HCT116 (cell line): ENCODE results near the gene ETFA.

Experiments
- CEBPB ChIP-seq: IDR thresholded peaks from 2 replicates; pipeline ENCODE4 v1.6.1; 2012; ENCODE audit warnings: low read depth
- EZH2 ChIP-seq: fragments of 200-600 bp; sonication (generic); IDR thresholded peaks from 2 replicates; pipeline ENCODE4 v1.6.1; 2017; ENCODE audit warnings: antibody characterized with exemption, mixed run types
- EZH2phosphoT487 ChIP-seq: fragments of 200-600 bp; IDR thresholded peaks from 2 replicates; pipeline ENCODE4 v1.6.1; 2018; ENCODE audit warnings: antibody characterized with exemption, borderline replicate concordance
- JUND ChIP-seq: IDR thresholded peaks from 2 replicates; pipeline ENCODE4 v1.6.1; 2012
- POLR2A ChIP-seq: IDR thresholded peaks from 2 replicates; pipeline ENCODE4 v1.7.0; 2011; ENCODE audit warnings: borderline replicate concordance; ENCODE audit not compliant: insufficient read depth, insufficient read length; ENCODE audit errors: extremely low read depth
- POLR2AphosphoS5 ChIP-seq: IDR thresholded peaks from 2 replicates; pipeline ENCODE4 v1.6.1; 2011; ENCODE audit warnings: mild to moderate bottlenecking, low read depth, low read length, moderate library complexity
- RAD21 ChIP-seq: IDR thresholded peaks from 2 replicates; pipeline ENCODE4 v1.6.1; 2012; ENCODE audit warnings: low read depth, mild to moderate bottlenecking
- SIN3A ChIP-seq: IDR thresholded peaks from 2 replicates; pipeline ENCODE4 v1.6.1; 2012; ENCODE audit warnings: low read depth
- SP1 ChIP-seq: IDR thresholded peaks from 2 replicates; pipeline ENCODE4 v1.6.1; 2012; ENCODE audit warnings: low read depth
- SRF ChIP-seq: IDR thresholded peaks from 2 replicates; pipeline ENCODE4 v1.6.1; 2012; ENCODE audit warnings: low read depth
- ZFX ChIP-seq: fragments of 450-650 bp; IDR thresholded peaks from 2 replicates; pipeline ENCODE4 v1.6.1; 2017
- ZNF274 ChIP-seq: fragments of 200-500 bp; sonication (Bioruptor generic); IDR thresholded peaks from 2 replicates; pipeline ENCODE4 v1.6.1; 2014; ENCODE audit warnings: mild to moderate bottlenecking, low read depth, low read length, inconsistent platforms
- TF ChIP-seq, protein P1 (sequence below), 3 experiments: fragments of 200-600 bp in 1 of 3; sonication (generic) in 1 of 3; IDR thresholded peaks in 2 of 3; conservative IDR thresholded peaks in 1 of 3; 2 replicates each; pipeline ENCODE4 v1.5.1; 2012 to 2017; ENCODE audit warnings: low read depth in 2 of 3, low read length in 2 of 3, antibody characterized with exemption in 1 of 3, borderline replicate concordance in 1 of 3, control low read depth in 1 of 3, mild to moderate bottlenecking in 1 of 3, mixed read lengths in 1 of 3, mixed run types in 1 of 3, moderate library complexity in 1 of 3; ENCODE audit not compliant: insufficient read depth in 1 of 3

DNA sequence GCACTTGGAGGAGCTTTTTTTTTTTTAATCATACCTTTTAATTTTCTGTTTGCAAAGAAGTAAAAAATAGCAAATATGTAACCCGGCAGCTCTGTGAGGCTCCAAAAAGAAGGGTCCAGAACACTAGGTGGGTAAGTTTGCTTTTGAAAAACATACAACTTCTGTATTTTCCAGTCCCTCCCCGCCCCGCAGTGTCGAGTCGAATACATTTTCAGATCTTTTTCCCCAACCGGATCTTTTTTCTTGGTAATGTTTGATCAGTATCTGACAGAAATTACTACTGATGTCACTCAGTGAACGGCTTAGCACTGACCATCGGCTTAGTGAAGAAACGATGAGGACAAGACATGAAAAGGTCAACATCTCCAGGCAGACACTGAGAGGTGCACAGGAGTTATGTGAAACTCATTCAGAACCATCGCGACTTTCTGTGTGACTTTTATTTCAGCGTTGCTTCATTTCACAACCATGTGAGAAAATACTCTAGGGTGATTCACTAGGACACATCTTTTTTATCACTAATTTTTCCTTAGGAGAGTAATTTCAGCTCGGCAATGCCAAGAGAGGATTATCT lies 36.3 kb upstream of the ETFA start:
- TF ChIP-seq POLR2A = no peak
- TF ChIP-seq, protein P1, sequence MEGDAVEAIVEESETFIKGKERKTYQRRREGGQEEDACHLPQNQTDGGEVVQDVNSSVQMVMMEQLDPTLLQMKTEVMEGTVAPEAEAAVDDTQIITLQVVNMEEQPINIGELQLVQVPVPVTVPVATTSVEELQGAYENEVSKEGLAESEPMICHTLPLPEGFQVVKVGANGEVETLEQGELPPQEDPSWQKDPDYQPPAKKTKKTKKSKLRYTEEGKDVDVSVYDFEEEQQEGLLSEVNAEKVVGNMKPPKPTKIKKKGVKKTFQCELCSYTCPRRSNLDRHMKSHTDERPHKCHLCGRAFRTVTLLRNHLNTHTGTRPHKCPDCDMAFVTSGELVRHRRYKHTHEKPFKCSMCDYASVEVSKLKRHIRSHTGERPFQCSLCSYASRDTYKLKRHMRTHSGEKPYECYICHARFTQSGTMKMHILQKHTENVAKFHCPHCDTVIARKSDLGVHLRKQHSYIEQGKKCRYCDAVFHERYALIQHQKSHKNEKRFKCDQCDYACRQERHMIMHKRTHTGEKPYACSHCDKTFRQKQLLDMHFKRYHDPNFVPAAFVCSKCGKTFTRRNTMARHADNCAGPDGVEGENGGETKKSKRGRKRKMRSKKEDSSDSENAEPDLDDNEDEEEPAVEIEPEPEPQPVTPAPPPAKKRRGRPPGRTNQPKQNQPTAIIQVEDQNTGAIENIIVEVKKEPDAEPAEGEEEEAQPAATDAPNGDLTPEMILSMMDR (IDR thresholded peaks at IDR 0.05 in 2 of 3, conservative IDR thresholded peaks at IDR 0.05 in 1 of 3; ENCODE audit: borderline replicate concordance in 1 of 3, insufficient read depth in 1 of 3, low read depth in 2 of 3, low read length in 2 of 3) = no peak
- no peak for TF ChIP-seq CEBPB
- no peak for TF ChIP-seq JUND
- no peak for TF ChIP-seq POLR2AphosphoS5
- no peak for TF ChIP-seq RAD21
- no peak for TF ChIP-seq SP1
- no peak for TF ChIP-seq SIN3A
- TF ChIP-seq EZH2 = no peak
- no peak for TF ChIP-seq SRF
- no peak for TF ChIP-seq ZFX
- no peak for TF ChIP-seq ZNF274
- TF ChIP-seq EZH2phosphoT487 = no peak
